ENCODE results near the gene DECR2.
"Not testable (repeated sequence)": the region's sequence is repeated elsewhere in the genome, so short reads cannot be mapped to it uniquely, and the experiment has no call there.

DECR2 gene, protein sequence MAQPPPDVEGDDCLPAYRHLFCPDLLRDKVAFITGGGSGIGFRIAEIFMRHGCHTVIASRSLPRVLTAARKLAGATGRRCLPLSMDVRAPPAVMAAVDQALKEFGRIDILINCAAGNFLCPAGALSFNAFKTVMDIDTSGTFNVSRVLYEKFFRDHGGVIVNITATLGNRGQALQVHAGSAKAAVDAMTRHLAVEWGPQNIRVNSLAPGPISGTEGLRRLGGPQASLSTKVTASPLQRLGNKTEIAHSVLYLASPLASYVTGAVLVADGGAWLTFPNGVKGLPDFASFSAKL

GRCh38 chr16:401468-402348, at the start of gene DECR2:
DECR2 (plus strand) TSS chr16:401885; CDS start chr16:401964, 79 bp downstream.
- DNase-seq: peak; percentile 96

DNA sequence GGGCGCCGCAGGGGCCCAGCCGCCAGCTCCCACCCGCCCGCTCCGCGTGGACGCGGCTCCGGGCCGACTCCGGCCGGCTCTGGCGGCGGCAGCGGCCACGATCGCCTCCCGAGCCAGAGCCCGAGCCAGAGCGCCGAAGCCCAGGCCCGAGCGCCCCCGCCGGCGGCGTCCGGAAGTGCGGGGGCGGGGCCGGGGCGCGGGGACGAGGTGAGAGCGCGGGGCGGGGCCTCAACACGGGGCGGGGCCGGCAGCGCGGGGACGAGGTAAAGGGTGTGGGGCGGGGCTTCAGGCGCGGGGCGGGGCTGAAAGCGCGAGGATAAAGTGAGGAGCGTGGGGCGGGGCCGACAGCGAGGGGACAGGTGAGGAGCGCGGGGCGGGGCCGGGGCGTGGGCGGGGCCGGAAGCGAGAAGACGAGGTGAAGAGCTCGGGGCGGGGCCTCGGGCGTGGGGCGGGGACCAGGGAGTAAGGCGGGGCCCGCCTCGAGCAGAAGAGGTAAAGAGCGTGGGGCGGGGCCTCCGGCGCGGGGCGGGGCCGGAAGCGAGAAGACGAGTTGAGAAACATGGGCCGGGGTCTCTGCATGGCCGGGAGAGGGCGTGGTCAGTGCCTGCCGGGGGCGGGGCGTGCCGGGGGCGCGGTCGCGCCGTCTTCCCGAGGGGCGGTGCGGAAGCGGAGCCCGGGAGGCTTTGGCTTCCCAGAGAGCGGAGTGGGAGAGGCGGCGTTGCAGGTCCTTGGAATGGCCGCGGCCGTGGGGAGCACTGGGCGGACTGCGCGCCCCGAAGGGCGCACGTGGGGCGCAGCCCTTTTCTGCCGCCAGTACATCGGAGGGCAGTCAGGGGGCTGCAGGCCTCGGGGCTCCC, 48.9 kb upstream of the DECR2 start, which contains the start of gene AXIN1:
Gene AXIN1, minus strand, starts transcription at position 177 of the 857 bp plus-strand sequence. CDS start 5,698 bp downstream, outside the sequence.
- peak; percentile 100 for DNase-seq

DNA sequence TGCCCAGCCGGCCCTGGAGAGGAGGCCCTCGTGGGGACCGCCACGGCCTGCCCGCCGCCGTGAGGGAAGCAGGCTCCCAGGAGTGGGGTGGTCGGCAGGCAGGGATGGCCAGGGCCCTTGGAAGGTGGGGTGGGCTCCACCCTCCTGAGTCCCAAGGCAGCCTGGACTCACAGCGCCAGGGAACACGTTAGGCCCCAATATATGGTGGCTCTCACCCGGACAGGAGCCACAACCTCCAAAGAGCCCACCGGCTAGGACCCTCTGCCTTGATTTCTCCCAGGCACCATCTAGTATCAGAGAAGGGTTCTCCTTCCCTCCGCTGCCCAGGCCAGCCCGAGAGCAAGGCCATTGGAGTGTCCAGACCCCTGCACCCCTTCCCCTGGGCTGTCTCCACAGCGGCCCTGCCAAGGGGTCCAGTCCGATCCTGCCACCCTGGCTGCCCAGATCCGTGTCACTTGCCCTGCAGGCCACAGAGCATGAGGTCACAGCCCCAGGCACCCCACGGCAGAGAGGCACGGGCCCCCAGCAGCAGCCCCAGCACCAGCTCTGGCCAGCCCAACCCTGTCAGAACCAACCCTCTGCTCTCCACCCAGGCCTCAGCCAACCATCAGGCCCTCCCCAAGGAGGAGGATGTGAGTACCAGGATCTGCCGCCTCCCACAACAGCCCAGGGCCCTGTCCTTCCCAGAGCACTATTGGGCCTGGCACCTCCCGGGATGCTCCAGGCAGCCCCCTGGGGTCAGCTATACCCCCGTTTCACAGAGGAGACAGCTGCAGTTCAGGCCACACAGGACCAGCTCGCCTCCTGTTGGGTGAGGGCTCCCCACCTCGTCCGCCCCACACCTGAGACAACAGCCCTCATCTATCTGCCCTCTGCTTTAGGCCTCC, 48.0 kb upstream of the DECR2 start:
- no peak for DNase-seq

- no peak for DNase-seq
These were observed 47.3 kb upstream of the DECR2 start for GRCh38 chr16:354291-354881.

GRCh38 chr16:354971-355461, 46.7 kb upstream of the DECR2 start:
- no peak for DNase-seq

DNA sequence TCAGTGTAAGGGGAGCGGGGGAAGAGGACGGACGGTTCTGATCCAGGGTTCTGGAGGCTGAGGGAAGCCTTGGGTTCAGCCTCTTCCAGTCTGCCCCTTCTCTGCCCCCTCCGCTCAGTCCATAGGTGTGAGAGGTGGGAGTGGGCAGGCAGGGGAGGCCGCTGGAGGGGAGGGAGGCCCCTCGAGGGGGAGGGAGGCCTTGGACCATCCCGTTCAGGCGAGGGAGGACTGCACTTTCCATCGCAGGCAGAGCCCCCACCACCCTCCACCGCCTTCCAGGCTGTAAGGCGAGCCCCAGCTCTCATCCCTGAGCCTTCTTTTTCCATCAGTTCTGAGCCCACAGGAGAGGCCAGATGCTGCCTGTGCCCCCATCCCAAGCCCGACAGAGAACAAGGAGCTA, 44.9 kb upstream of the DECR2 start:
- DNase-seq: no peak

GRCh38 chr16:359067-359763, 42.5 kb upstream of the DECR2 start:
- DNase-seq: no peak

DNA sequence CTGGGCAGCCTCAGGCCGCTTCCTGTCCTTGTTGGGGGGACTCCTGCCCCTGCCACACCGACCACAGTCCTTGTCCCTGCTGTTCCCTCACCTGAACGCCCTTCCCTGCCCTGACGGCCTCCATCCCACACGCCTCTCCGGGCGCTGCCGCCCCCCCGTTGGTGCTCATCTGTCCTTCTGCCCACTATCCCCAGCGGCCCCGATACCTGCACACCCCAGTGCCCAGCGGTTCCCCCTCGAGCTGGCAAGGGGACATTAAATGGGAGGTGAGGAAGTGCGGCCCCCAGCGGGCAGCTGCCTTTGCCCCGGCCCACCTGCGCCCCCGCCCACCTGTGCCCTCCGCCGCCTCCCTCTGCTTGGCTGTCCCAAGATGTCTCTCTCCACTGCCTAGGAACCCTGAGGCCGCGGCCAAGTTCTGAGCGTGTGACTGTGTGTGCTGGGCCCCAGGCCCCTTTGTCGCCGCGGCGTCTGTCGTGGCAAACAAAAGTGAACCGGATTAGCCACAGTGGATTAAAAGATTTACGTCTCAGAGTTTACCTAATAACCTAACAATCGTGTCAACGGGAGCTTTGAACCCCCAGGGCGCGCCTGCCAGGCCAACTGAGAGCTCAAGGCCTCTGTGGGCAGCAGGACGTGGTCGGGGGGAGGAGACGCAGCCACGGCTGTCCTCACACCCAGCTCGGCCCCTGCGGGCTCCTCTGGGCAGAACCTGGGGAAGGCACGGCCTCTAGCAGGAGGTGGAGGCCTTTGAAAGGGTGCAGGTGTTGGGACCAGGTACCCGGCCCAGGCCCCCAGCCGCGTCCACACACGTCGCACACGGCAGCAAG, 41.6 kb upstream of the DECR2 start:
- DNase-seq: no peak

GRCh38 chr16:360698-361336, 40.9 kb upstream of the DECR2 start:
- no peak for DNase-seq

GRCh38 chr16:361341-361871, 40.3 kb upstream of the DECR2 start:
- no peak for DNase-seq

DNA sequence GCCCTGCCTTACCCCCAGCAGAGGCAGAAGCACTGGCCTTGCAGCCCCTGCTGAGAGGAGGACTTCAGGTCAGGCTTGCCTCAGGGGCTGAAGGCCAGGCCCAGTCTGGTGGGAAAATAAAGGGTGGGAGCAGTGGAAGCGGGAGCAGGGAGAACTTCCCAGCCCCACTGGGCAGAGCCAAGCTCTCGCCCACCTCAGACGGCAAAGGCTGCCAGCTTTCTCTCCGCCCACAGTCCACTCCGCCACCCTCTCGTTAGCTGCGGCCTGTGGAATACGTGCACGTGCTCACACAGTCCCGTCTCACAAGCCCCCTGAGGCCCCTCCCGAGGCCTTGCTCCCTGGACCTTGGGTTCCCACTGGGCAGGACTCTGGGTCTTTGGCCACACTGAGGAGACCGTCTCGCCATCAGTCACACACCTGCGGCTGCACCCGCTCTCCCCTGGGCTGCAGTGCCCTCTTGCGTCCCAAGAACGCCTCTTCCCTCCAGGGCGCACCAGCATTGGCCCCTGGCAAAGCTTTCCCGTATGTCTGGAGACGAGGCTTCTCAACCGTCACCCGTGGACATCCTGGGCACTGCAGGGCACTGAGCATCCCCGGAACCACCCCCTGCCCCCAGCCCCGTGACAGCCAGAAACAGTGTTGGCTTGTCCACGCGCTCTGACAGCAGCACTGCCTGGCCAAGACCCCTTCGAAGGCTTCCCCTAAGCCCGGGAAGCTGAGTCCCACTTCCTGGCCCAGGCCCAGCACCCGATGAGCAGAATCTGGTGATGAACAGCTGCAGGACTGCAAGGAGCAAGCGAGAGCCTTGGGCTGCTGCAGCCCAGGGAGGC, 39.6 kb upstream of the DECR2 start:
- DNase-seq: peak; percentile 76

DNA sequence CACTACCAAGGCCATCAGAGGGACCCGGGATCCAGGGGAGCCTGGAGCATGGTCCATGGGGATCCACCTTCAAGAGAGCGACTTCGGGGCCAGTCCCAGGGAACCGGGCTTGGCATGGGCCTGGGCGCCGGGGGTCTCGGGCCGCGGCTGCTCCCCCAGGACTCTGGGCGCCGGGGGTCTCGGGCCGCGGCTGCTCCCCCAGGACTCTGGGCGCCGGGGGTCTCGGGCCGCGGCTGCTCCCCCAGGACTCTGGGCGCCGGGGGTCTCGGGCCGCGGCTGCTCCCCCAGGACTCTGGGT, 39.0 kb upstream of the DECR2 start:
- not testable (repeated sequence) for DNase-seq

DNA sequence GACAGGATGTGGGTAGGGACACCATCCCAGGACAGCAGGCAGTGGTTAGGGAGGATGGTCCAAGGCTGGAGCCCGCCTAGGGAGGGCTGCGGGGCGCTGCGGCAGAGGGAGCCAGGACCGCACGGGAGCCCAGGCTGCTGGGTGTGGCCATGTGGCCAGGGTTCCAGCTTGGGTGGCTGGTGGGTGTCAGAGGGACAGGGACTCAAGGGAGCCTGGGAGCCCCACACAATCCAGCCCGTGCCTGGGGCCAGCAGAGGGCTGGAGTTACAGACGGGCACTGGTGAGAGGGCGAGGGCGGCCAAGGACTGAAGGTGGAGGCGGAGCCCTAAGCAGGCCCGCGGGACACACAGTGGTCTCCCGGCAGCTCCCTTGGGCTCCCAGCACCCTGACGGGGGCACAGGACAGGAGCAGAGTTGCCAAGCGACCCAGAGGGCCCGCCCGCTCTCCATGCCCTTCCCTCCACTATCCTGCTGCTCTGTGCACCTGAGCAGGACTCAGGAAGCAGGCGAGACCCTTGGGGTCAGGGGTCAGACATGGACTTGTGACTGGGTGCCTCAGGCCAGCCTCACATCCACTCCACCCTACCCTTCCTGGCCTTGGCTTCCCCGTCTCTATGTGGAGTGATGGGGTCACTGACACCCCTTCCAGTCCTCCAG, 38.4 kb upstream of the DECR2 start:
- no peak for DNase-seq

DNA sequence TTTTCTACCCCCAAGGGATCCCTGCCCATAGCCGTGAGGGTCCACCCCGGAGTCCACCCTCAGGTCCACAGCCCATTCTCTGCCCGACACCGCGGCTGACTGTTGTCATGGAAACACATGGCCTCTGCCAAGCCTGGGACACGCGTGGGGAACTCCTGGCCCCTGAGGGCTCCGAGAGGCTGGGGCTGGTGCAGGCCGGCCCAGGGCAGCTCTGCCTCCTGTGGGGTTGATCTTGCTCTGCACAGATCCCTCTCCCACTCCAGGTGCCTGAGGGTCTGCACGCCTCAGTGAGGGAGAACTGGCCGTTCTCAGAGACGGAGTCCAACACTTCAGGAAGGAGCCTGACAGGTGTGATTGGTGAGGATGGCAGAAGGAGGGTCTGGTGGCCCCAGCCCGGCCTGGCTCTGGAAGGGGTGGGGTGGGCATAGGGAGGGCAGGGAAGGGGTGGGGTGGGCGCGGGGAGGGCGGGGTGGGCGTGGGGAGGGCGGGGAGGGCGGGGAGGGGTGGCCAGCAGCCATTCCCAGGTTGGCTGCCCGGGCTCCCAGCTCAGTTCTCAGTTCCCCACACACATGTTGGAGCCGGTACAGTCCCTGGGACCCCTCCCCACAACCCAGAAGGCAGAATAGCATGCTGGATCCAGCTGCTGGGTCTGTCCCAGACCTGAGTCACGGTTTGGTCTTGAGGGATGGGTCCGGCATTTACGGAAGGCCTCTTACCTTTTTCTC, 37.8 kb upstream of the DECR2 start:
- DNase-seq: no peak

DNA sequence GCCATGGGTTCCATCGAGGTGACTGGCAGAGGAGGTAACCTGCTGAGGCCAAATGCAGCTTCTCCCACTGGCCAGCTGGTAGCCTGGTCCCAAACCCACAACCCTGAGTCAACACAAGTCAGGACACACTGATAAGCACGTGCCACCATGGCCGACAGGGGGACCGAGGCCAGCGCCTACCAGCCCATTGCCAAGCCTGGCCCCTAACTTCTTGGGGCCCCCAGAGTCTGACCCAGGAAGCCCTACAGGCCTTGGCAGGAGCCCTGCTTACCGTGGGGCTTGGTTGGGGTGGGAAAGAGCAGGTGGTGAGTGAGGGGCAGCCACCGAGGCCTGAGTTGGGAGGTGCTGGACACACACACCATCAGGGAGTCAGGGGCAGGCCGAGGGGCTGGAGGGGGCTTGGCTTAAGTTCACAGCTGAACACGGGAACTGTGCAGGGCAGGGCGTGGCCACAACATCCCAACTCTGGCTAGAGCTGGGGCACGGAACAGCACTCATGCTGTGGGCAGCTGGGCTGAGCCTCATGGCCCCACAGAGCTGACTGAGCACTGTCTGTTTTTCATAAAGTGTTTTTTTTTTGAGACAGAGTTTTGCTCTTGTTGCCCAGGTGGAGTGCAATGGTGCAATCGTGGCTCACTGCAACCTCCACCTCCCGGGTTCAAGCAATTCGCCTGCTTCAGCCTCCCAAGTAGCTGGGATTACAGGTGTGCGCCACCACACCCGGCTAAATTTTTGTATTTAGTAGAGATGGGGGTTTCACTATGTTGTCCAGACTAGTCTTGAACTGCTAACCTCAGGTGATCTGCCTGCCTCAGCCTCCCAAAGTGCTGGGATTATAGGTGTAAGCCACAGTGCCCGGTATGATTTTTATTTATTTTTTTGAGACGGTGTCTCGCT, 36.8 kb upstream of the DECR2 start:
- no peak for DNase-seq

DNA sequence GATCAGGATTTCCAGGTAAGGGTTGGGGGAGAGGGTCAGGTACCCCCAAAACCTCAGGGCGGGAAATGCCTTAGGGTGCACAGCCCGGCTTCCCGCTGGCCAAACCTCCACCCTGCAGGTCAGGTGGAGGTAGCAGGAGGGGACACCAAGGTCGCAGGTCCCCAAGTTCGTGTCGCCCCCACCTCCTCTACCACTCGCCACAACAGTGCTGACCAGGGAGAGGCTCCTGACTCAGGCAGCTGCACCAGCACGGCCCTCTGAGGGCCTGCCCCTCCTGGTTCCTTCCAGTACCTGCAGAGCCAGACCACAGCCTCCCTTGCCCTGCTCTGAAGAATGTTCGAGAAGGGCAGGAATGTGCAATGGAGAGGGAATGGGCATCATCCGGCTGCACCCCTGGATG, 35.2 kb upstream of the DECR2 start:
- DNase-seq: no peak

All from stimulated activated CD4-positive, alpha-beta T cell treated with anti-CD3 and anti-CD28 coated beads, Interleukin-1b, Interleukin-23, amount 100 ng/mL, for 48 hours (primary cell).